Caco-2 (cell line): ENCODE results near the gene RASSF8. TPM values are rescaled to one million over a fixed set of nuclear protein-coding genes. Genes with fewer than 3 reads are reported as not detected.

Source experiments
- BruUV-seq: library from RNA; stranded (reverse); fragments of 400-500 nt; replicated peaks from 2 replicates; lab custom pipeline; 2021; lab: Mats Ljungman, UMichigan
- CTCF ChIA-PET: fragments of 300-600 bp; sonication (Branson Sonifier 250); formaldehyde crosslinking; loops from one replicate; lab custom pipeline; 2022; ENCODE audit warnings: antibody characterized with exemption; lab: Charles Lee
- POLR2A ChIA-PET: fragments of 300-600 bp; sonication (Branson Sonifier 250); formaldehyde crosslinking; loops from one replicate; lab custom pipeline; 2022; ENCODE audit warnings: antibody characterized with exemption; lab: Charles Lee
- DNase-seq, 2 experiments: peaks; one replicate each; pipeline versions ENCODE4 v3.0.0 to v3.0.0-alpha.2; 2020 to 2022
- H3K27me3 ChIP-seq: replicated peaks from 2 replicates; pipeline ENCODE4 v1.6.0; 2011; ENCODE audit warnings: low read length; ENCODE audit not compliant: control insufficient read depth, insufficient read depth
- H3K36me3 ChIP-seq: 2 replicates; pipeline ENCODE4 v1.5.1; 2011; ENCODE audit warnings: low read length; ENCODE audit not compliant: control insufficient read depth, insufficient read depth
- H3K4me1 ChIP-seq: fragments of 250-450 bp; sonication (Bioruptor Pico); 2 replicates; pipeline ENCODE4 v1.5.1; 2020; ENCODE audit warnings: mild to moderate bottlenecking
- H3K4me3 ChIP-seq: 2 replicates; pipeline ENCODE4 v1.5.1; 2011; ENCODE audit warnings: low read depth, mild to moderate bottlenecking, control low read depth, low read length
- H3K9me3 ChIP-seq: fragments of 250-450 bp; sonication (Bioruptor Pico); 2 replicates; pipeline ENCODE4 v1.5.1; 2020; ENCODE audit warnings: mild to moderate bottlenecking, moderate library complexity
- H3K27ac Mint-ChIP-seq: one replicate; pipeline ENCODE4 v1.8.0; 2022; ENCODE audit warnings: mixed read lengths; ENCODE audit not compliant: unreplicated experiment
- H3K27me3 Mint-ChIP-seq: one replicate; pipeline ENCODE4 v1.8.0; 2022; ENCODE audit warnings: mixed read lengths; ENCODE audit not compliant: insufficient read depth, unreplicated experiment
- H3K36me3 Mint-ChIP-seq: one replicate; pipeline ENCODE4 v1.8.0; 2022; ENCODE audit warnings: mild to moderate bottlenecking, mixed read lengths; ENCODE audit not compliant: insufficient read depth, unreplicated experiment
- H3K4me1 Mint-ChIP-seq: one replicate; pipeline ENCODE4 v1.8.0; 2022; ENCODE audit warnings: low read depth, mixed read lengths; ENCODE audit not compliant: unreplicated experiment
- H3K4me3 Mint-ChIP-seq: one replicate; pipeline ENCODE4 v1.8.0; 2022; ENCODE audit warnings: mild to moderate bottlenecking, moderate library complexity, mixed read lengths; ENCODE audit not compliant: unreplicated experiment
- H3K9me3 Mint-ChIP-seq: one replicate; pipeline ENCODE4 v1.8.0; 2022; ENCODE audit warnings: mixed read lengths; ENCODE audit not compliant: unreplicated experiment
- CTCF ChIP-seq, 2 experiments: fragments of 200-600 bp in 1 of 2; IDR thresholded peaks; 1 replicate in 1 of 2; 2 replicates in 1 of 2; pipeline versions ENCODE4 v1.5.1 to v1.8.0; 2011 to 2022; ENCODE audit warnings: antibody characterized with exemption in 1 of 2, control low read depth in 1 of 2, inconsistent platforms in 1 of 2, low read depth in 1 of 2, low read length in 1 of 2, mild to moderate bottlenecking in 1 of 2, moderate library complexity in 1 of 2; ENCODE audit not compliant: insufficient read depth in 1 of 2, severe bottlenecking in 1 of 2, unreplicated experiment in 1 of 2
- intact Hi-C: fragments of 100-400 bp; cut with micrococcal nuclease; formaldehyde crosslinking; loops from one replicate; pipeline ENCODE4 v1.10.0; 2022; ENCODE audit not compliant: unreplicated experiment
- total RNA-seq: library from RNA; stranded (reverse); gene quantifications from 2 replicates; pipeline ENCODE4 v1.2.3, GENCODE V29; 2022

The RASSF8 gene
- total RNA-seq, 1 experiment from 2014 or later = 143 TPM

- CTCF ChIA-PET = no interaction called here
- H3K4me3 ChIP-seq = no peak overlapping the region
- no TSS peak for BruUV-seq
These were observed 27.7 kb downstream of the RASSF8 start for GRCh38 chr12:25986180-25986579.

GRCh38 chr12:25988505-25988904 is 30.0 kb downstream of the RASSF8 start:
- Histone ChIP-seq H3K9me3 (no peaks in the 10 kb centered on the region), H3K36me3 (no peaks in the 10 kb centered on the region), H3K4me1 (peaks cover 14% of the 10 kb centered on the region), H3K4me3 (no peak overlapping the region), H3K27me3 (no peaks in the 10 kb centered on the region)
- no TSS peak for BruUV-seq
- TF ChIP-seq CTCF (IDR thresholded peaks at IDR 0.05; ENCODE audit: insufficient read depth in 1 of 2, low read depth in 1 of 2, low read length in 1 of 2, severe bottlenecking in 1 of 2, unreplicated experiment in 1 of 2) = no peak
- Mint-ChIP-seq H3K27ac (no peak overlapping the region), H3K4me3 (no peak overlapping the region), H3K9me3 (no peaks in the 10 kb centered on the region), H3K4me1 (peaks cover 58% of the 10 kb centered on the region), H3K27me3 (no peaks in the 10 kb centered on the region), H3K36me3 (peaks cover 12% of the 10 kb centered on the region)
- intact Hi-C loops = no loop called here
- ChIA-PET POLR2A (no interaction called here), CTCF (no interaction called here)
- no peak for DNase-seq

More at GRCh38 chr12:25986180-25986579, 27.7 kb downstream of the RASSF8 start:
- Mint-ChIP-seq H3K27ac (no peak overlapping the region), H3K4me1 (peaks cover 53% of the 10 kb centered on the region), H3K4me3 (no peak overlapping the region), H3K27me3 (no peaks in the 10 kb centered on the region), H3K9me3 (no peaks in the 10 kb centered on the region), H3K36me3 (peaks cover 12% of the 10 kb centered on the region)
- H3K4me1 ChIP-seq = peaks cover 23% of the 10 kb centered on the region
- H3K27me3 ChIP-seq = no peaks in the 10 kb centered on the region
- H3K9me3 ChIP-seq = no peaks in the 10 kb centered on the region
- intact Hi-C loops = no loop called here
- POLR2A ChIA-PET = no interaction called here
- DNase-seq = no peak
- no peak for TF ChIP-seq CTCF (IDR thresholded peaks at IDR 0.05; ENCODE audit: insufficient read depth in 1 of 2, low read depth in 1 of 2, low read length in 1 of 2, severe bottlenecking in 1 of 2, unreplicated experiment in 1 of 2)
- H3K36me3 ChIP-seq = no peaks in the 10 kb centered on the region

GRCh38 chr12:25990495-25990894 is 32.0 kb downstream of the RASSF8 start:
- no peak for DNase-seq
- Histone ChIP-seq H3K27me3 (no peaks in the 10 kb centered on the region), H3K36me3 (no peaks in the 10 kb centered on the region), H3K9me3 (no peaks in the 10 kb centered on the region), H3K4me1 (peaks cover 10% of the 10 kb centered on the region), H3K4me3 (no peak overlapping the region)
- ChIA-PET POLR2A (no interaction called here), CTCF (no interaction called here)
- no TSS peak for BruUV-seq
- Mint-ChIP-seq H3K27ac (no peak overlapping the region), H3K9me3 (no peaks in the 10 kb centered on the region), H3K27me3 (no peaks in the 10 kb centered on the region), H3K4me1 (peaks cover 61% of the 10 kb centered on the region), H3K36me3 (peaks cover 7% of the 10 kb centered on the region), H3K4me3 (no peak overlapping the region)
- TF ChIP-seq CTCF (IDR thresholded peaks at IDR 0.05; ENCODE audit: insufficient read depth in 1 of 2, low read depth in 1 of 2, low read length in 1 of 2, severe bottlenecking in 1 of 2, unreplicated experiment in 1 of 2) = no peak
- intact Hi-C loops = no loop called here
